Measurements from ENCODE around the gene ITGBL1.

ITGBL1 gene

GRCh38 chr13:101487438-101487830 lies 35.0 kb downstream of the ITGBL1 start:
- Histone ChIP-seq H3K27me3 (ENCODE audit: control insufficient read depth in 1 of 2, insufficient read depth in 2 of 2, low read length in 2 of 2) (no peaks in the 10 kb centered on the region), H3K36me3 (ENCODE audit: control insufficient read depth in 2 of 2, insufficient read depth in 2 of 2, low read length in 2 of 2) (no peaks in the 10 kb centered on the region), H3K27ac (ENCODE audit: low read length) (no peak overlapping the region), H3K4me1 (ENCODE audit: control insufficient read depth, insufficient read depth, low read length) (no peaks in the 10 kb centered on the region), H3K4me3 (ENCODE audit: low read length in 2 of 2) (no peak overlapping the region), H3K9ac (ENCODE audit: low read length in 2 of 2) (no peak overlapping the region), H3K9me3 (ENCODE audit: control insufficient read depth in 2 of 2, low read length in 2 of 2) (no peaks in the 10 kb centered on the region)

- Histone ChIP-seq H3K9ac (ENCODE audit: low read length in 2 of 2) (no peak overlapping the region), H3K27me3 (ENCODE audit: control insufficient read depth in 1 of 2, insufficient read depth in 2 of 2, low read length in 2 of 2) (no peaks in the 10 kb centered on the region), H3K36me3 (ENCODE audit: control insufficient read depth in 2 of 2, insufficient read depth in 2 of 2, low read length in 2 of 2) (no peaks in the 10 kb centered on the region)
Measured at GRCh38 chr13:101488734-101489133, 36.3 kb downstream of the ITGBL1 start.

GRCh38 chr13:101489643-101490405 lies 37.3 kb downstream of the ITGBL1 start:
- Histone ChIP-seq H3K9me3 (ENCODE audit: control insufficient read depth in 2 of 2, low read length in 2 of 2) (no peaks in the 10 kb centered on the region), H3K4me1 (ENCODE audit: control insufficient read depth, insufficient read depth, low read length) (no peaks in the 10 kb centered on the region), H3K36me3 (ENCODE audit: control insufficient read depth in 2 of 2, insufficient read depth in 2 of 2, low read length in 2 of 2) (no peaks in the 10 kb centered on the region), H3K27me3 (ENCODE audit: control insufficient read depth in 1 of 2, insufficient read depth in 2 of 2, low read length in 2 of 2) (no peaks in the 10 kb centered on the region), H3K4me3 (ENCODE audit: low read length in 2 of 2) (no peak overlapping the region), H3K9ac (ENCODE audit: low read length in 2 of 2) (no peak overlapping the region), H3K27ac (ENCODE audit: low read length) (no peak overlapping the region)

More at GRCh38 chr13:101488734-101489133, 36.3 kb downstream of the ITGBL1 start:
- Histone ChIP-seq H3K4me3 (ENCODE audit: low read length in 2 of 2) (no peak overlapping the region), H3K9me3 (ENCODE audit: control insufficient read depth in 2 of 2, low read length in 2 of 2) (no peaks in the 10 kb centered on the region), H3K4me1 (ENCODE audit: control insufficient read depth, insufficient read depth, low read length) (no peaks in the 10 kb centered on the region), H3K27ac (ENCODE audit: low read length) (no peak overlapping the region)

GRCh38 chr13:101490406-101491015 lies 38.0 kb downstream of the ITGBL1 start:
- H3K27me3 ChIP-seq (ENCODE audit: control insufficient read depth in 1 of 2, insufficient read depth in 2 of 2, low read length in 2 of 2): no peaks in the 10 kb centered on the region
- H3K9ac ChIP-seq (ENCODE audit: low read length in 2 of 2): no peak overlapping the region
- H3K4me1 ChIP-seq (ENCODE audit: control insufficient read depth, insufficient read depth, low read length): no peaks in the 10 kb centered on the region
- no peak overlapping the region for H3K4me3 ChIP-seq (ENCODE audit: low read length in 2 of 2)
- no peaks in the 10 kb centered on the region for H3K9me3 ChIP-seq (ENCODE audit: control insufficient read depth in 2 of 2, low read length in 2 of 2)
- no peaks in the 10 kb centered on the region for H3K36me3 ChIP-seq (ENCODE audit: control insufficient read depth in 2 of 2, insufficient read depth in 2 of 2, low read length in 2 of 2)
- no peak overlapping the region for H3K27ac ChIP-seq (ENCODE audit: low read length)

- Histone ChIP-seq H3K27ac (ENCODE audit: low read length) (no peak overlapping the region), H3K4me1 (ENCODE audit: control insufficient read depth, insufficient read depth, low read length) (no peaks in the 10 kb centered on the region), H3K9me3 (ENCODE audit: control insufficient read depth in 2 of 2, low read length in 2 of 2) (no peaks in the 10 kb centered on the region), H3K36me3 (ENCODE audit: control insufficient read depth in 2 of 2, insufficient read depth in 2 of 2, low read length in 2 of 2) (no peaks in the 10 kb centered on the region), H3K9ac (ENCODE audit: low read length in 2 of 2) (no peak overlapping the region), H3K4me3 (ENCODE audit: low read length in 2 of 2) (no peak overlapping the region), H3K27me3 (ENCODE audit: control insufficient read depth in 1 of 2, insufficient read depth in 2 of 2, low read length in 2 of 2) (no peaks in the 10 kb centered on the region)
Measured at GRCh38 chr13:101492251-101492910, 39.9 kb downstream of the ITGBL1 start.

GRCh38 chr13:101493541-101493940 lies 41.1 kb downstream of the ITGBL1 start:
- no peak overlapping the region for H3K4me3 ChIP-seq (ENCODE audit: low read length in 2 of 2)
- H3K9me3 ChIP-seq (ENCODE audit: control insufficient read depth in 2 of 2, low read length in 2 of 2): no peaks in the 10 kb centered on the region
- H3K36me3 ChIP-seq (ENCODE audit: control insufficient read depth in 2 of 2, insufficient read depth in 2 of 2, low read length in 2 of 2): no peaks in the 10 kb centered on the region
- no peaks in the 10 kb centered on the region for H3K4me1 ChIP-seq (ENCODE audit: control insufficient read depth, insufficient read depth, low read length)
- H3K27ac ChIP-seq (ENCODE audit: low read length): no peak overlapping the region
- H3K9ac ChIP-seq (ENCODE audit: low read length in 2 of 2): no peak overlapping the region
- no peaks in the 10 kb centered on the region for H3K27me3 ChIP-seq (ENCODE audit: control insufficient read depth in 1 of 2, insufficient read depth in 2 of 2, low read length in 2 of 2)

GRCh38 chr13:101499406-101499805 lies 46.9 kb downstream of the ITGBL1 start:
- Histone ChIP-seq H3K27ac (ENCODE audit: low read length) (no peak overlapping the region), H3K36me3 (ENCODE audit: control insufficient read depth in 2 of 2, insufficient read depth in 2 of 2, low read length in 2 of 2) (no peaks in the 10 kb centered on the region), H3K4me3 (ENCODE audit: low read length in 2 of 2) (no peak overlapping the region), H3K9me3 (ENCODE audit: control insufficient read depth in 2 of 2, low read length in 2 of 2) (no peaks in the 10 kb centered on the region), H3K4me1 (ENCODE audit: control insufficient read depth, insufficient read depth, low read length) (no peaks in the 10 kb centered on the region), H3K27me3 (ENCODE audit: control insufficient read depth in 1 of 2, insufficient read depth in 2 of 2, low read length in 2 of 2) (peaks cover 0 to 3% of the 10 kb centered on the region in 2 donors), H3K9ac (ENCODE audit: low read length in 2 of 2) (no peak overlapping the region)

- H3K4me3 ChIP-seq (ENCODE audit: low read length in 2 of 2): no peak overlapping the region
- H3K27ac ChIP-seq (ENCODE audit: low read length): no peak overlapping the region
- no peaks in the 10 kb centered on the region for H3K4me1 ChIP-seq (ENCODE audit: control insufficient read depth, insufficient read depth, low read length)
- H3K9ac ChIP-seq (ENCODE audit: low read length in 2 of 2): no peak overlapping the region
- H3K27me3 ChIP-seq (ENCODE audit: control insufficient read depth in 1 of 2, insufficient read depth in 2 of 2, low read length in 2 of 2): peaks cover 0 to 3% of the 10 kb centered on the region in 2 donors
- no peaks in the 10 kb centered on the region for H3K9me3 ChIP-seq (ENCODE audit: control insufficient read depth in 2 of 2, low read length in 2 of 2)
- H3K36me3 ChIP-seq (ENCODE audit: control insufficient read depth in 2 of 2, insufficient read depth in 2 of 2, low read length in 2 of 2): no peaks in the 10 kb centered on the region
Measured at GRCh38 chr13:101502618-101503017, 50.1 kb downstream of the ITGBL1 start.

- Histone ChIP-seq H3K27ac (ENCODE audit: low read length) (no peak overlapping the region), H3K27me3 (ENCODE audit: control insufficient read depth in 1 of 2, insufficient read depth in 2 of 2, low read length in 2 of 2) (no peaks in the 10 kb centered on the region)
Measured at GRCh38 chr13:101511161-101511560, 58.7 kb downstream of the ITGBL1 start.

GRCh38 chr13:101511766-101512165 lies 59.3 kb downstream of the ITGBL1 start:
- no peaks in the 10 kb centered on the region for H3K9me3 ChIP-seq (ENCODE audit: control insufficient read depth in 2 of 2, low read length in 2 of 2)
- no peak overlapping the region for H3K9ac ChIP-seq (ENCODE audit: low read length in 2 of 2)
- no peaks in the 10 kb centered on the region for H3K4me1 ChIP-seq (ENCODE audit: control insufficient read depth, insufficient read depth, low read length)
- H3K27ac ChIP-seq (ENCODE audit: low read length): no peak overlapping the region
- no peak overlapping the region for H3K4me3 ChIP-seq (ENCODE audit: low read length in 2 of 2)
- H3K27me3 ChIP-seq (ENCODE audit: control insufficient read depth in 1 of 2, insufficient read depth in 2 of 2, low read length in 2 of 2): no peaks in the 10 kb centered on the region
- H3K36me3 ChIP-seq (ENCODE audit: control insufficient read depth in 2 of 2, insufficient read depth in 2 of 2, low read length in 2 of 2): no peaks in the 10 kb centered on the region

More at GRCh38 chr13:101511161-101511560, 58.7 kb downstream of the ITGBL1 start:
- no peaks in the 10 kb centered on the region for H3K36me3 ChIP-seq (ENCODE audit: control insufficient read depth in 2 of 2, insufficient read depth in 2 of 2, low read length in 2 of 2)
- H3K4me1 ChIP-seq (ENCODE audit: control insufficient read depth, insufficient read depth, low read length): no peaks in the 10 kb centered on the region
- H3K9me3 ChIP-seq (ENCODE audit: control insufficient read depth in 2 of 2, low read length in 2 of 2): no peaks in the 10 kb centered on the region
- H3K4me3 ChIP-seq (ENCODE audit: low read length in 2 of 2): no peak overlapping the region
- no peak overlapping the region for H3K9ac ChIP-seq (ENCODE audit: low read length in 2 of 2)

GRCh38 chr13:101512650-101513049 lies 60.2 kb downstream of the ITGBL1 start:
- Histone ChIP-seq H3K36me3 (ENCODE audit: control insufficient read depth in 2 of 2, insufficient read depth in 2 of 2, low read length in 2 of 2) (no peaks in the 10 kb centered on the region), H3K9me3 (ENCODE audit: control insufficient read depth in 2 of 2, low read length in 2 of 2) (no peaks in the 10 kb centered on the region), H3K27ac (ENCODE audit: low read length) (no peak overlapping the region), H3K4me3 (ENCODE audit: low read length in 2 of 2) (no peak overlapping the region), H3K9ac (ENCODE audit: low read length in 2 of 2) (no peak overlapping the region), H3K4me1 (ENCODE audit: control insufficient read depth, insufficient read depth, low read length) (no peaks in the 10 kb centered on the region), H3K27me3 (ENCODE audit: control insufficient read depth in 1 of 2, insufficient read depth in 2 of 2, low read length in 2 of 2) (no peaks in the 10 kb centered on the region)

Data from stomach smooth muscle (tissue), 2 donors.